Mononuclear cell (primary cell): ENCODE measurements around the gene YTHDC2. TPM values are rescaled to one million over a fixed set of nuclear protein-coding genes. Genes with fewer than 3 reads are reported as not detected.

Source experiments
- H3K27me3 ChIP-seq: 2 replicates; pipeline ENCODE4 v1.6.0; 2011; ENCODE audit warnings: low read length, control low read depth; ENCODE audit not compliant: insufficient read depth
- H3K4me1 ChIP-seq: 2 replicates; pipeline ENCODE4 v1.5.1; 2011; ENCODE audit warnings: mild to moderate bottlenecking, low read length, control low read depth; ENCODE audit not compliant: insufficient read depth
- H3K4me3 ChIP-seq: 2 replicates; pipeline ENCODE4 v1.5.1; 2011; ENCODE audit warnings: mild to moderate bottlenecking, low read length, moderate library complexity
- H3K9me3 ChIP-seq: 2 replicates; pipeline ENCODE4 v1.5.1; 2011; ENCODE audit warnings: low read depth, mild to moderate bottlenecking, control low read depth, low read length
- total RNA-seq: library from RNA; depleted of rRNA; stranded (reverse); fragments of >200 nt; gene quantifications from one replicate; pipeline ENCODE4 v1.2.3, GENCODE V29; 2012

The YTHDC2 gene
- total RNA-seq, 1 donor, result 67.5 TPM

- no peaks in the 10 kb centered on the region for H3K4me1 ChIP-seq
Measured at GRCh38 chr5:113606298-113607134, 93.0 kb downstream of the YTHDC2 start.

GRCh38 chr5:113607361-113607760, 93.9 kb downstream of the YTHDC2 start:
- H3K27me3 ChIP-seq, result peaks cover 12% of the 10 kb centered on the region
- H3K9me3 ChIP-seq, result no peaks in the 10 kb centered on the region
- no peaks in the 10 kb centered on the region for H3K4me1 ChIP-seq
- H3K4me3 ChIP-seq, result no peak overlapping the region

More at GRCh38 chr5:113606298-113607134, 93.0 kb downstream of the YTHDC2 start:
- no peaks in the 10 kb centered on the region for H3K9me3 ChIP-seq
- peaks cover 12% of the 10 kb centered on the region for H3K27me3 ChIP-seq
- H3K4me3 ChIP-seq, result no peak overlapping the region

GRCh38 chr5:113608113-113608596, 94.7 kb downstream of the YTHDC2 start:
- H3K4me1 ChIP-seq, result no peaks in the 10 kb centered on the region
- H3K27me3 ChIP-seq, result peaks cover 12% of the 10 kb centered on the region
- H3K4me3 ChIP-seq, result no peak overlapping the region
- no peaks in the 10 kb centered on the region for H3K9me3 ChIP-seq

- no peaks in the 10 kb centered on the region for H3K9me3 ChIP-seq
- H3K4me1 ChIP-seq, result no peaks in the 10 kb centered on the region
- no peak overlapping the region for H3K4me3 ChIP-seq
- H3K27me3 ChIP-seq, result no peaks in the 10 kb centered on the region
Measured at GRCh38 chr5:113612060-113612496, 98.6 kb downstream of the YTHDC2 start.

- Histone ChIP-seq H3K4me1 (no peaks in the 10 kb centered on the region), H3K27me3 (no peaks in the 10 kb centered on the region), H3K9me3 (no peaks in the 10 kb centered on the region), H3K4me3 (no peak overlapping the region)
Measured at GRCh38 chr5:113614191-113614590, 100.7 kb downstream of the YTHDC2 start.

- H3K9me3 ChIP-seq, result no peaks in the 10 kb centered on the region
- no peaks in the 10 kb centered on the region for H3K27me3 ChIP-seq
- no peaks in the 10 kb centered on the region for H3K4me1 ChIP-seq
- no peak overlapping the region for H3K4me3 ChIP-seq
Measured at GRCh38 chr5:113615708-113616107, 102.2 kb downstream of the YTHDC2 start.

- no peak overlapping the region for H3K4me3 ChIP-seq
- no peaks in the 10 kb centered on the region for H3K4me1 ChIP-seq
- no peaks in the 10 kb centered on the region for H3K9me3 ChIP-seq
- H3K27me3 ChIP-seq, result no peaks in the 10 kb centered on the region
Measured at GRCh38 chr5:113617191-113617796, 103.8 kb downstream of the YTHDC2 start.

GRCh38 chr5:113632996-113633395, 119.5 kb downstream of the YTHDC2 start:
- H3K4me3 ChIP-seq, result no peak overlapping the region
- H3K9me3 ChIP-seq, result no peaks in the 10 kb centered on the region
- no peaks in the 10 kb centered on the region for H3K4me1 ChIP-seq
- no peaks in the 10 kb centered on the region for H3K27me3 ChIP-seq

- Histone ChIP-seq H3K27me3 (no peaks in the 10 kb centered on the region), H3K9me3 (peaks cover 7% of the 10 kb centered on the region), H3K4me3 (no peak overlapping the region), H3K4me1 (no peaks in the 10 kb centered on the region)
Measured at GRCh38 chr5:113634957-113635356, 121.5 kb downstream of the YTHDC2 start.

- H3K4me1 ChIP-seq, result no peaks in the 10 kb centered on the region
- peaks cover 7% of the 10 kb centered on the region for H3K9me3 ChIP-seq
- H3K4me3 ChIP-seq, result no peak overlapping the region
- no peaks in the 10 kb centered on the region for H3K27me3 ChIP-seq
Measured at GRCh38 chr5:113641715-113642114, 128.2 kb downstream of the YTHDC2 start.

Other genes starting within 250 kb of the YTHDC2 start
- gene TSSK1B, start 78.7 kb upstream of the YTHDC2 start, total RNA-seq, result 0.10 TPM
- gene MCC, start 25.2 kb upstream of the YTHDC2 start, total RNA-seq, result 1.0 TPM